WTC11 (cell line): Measurements from ENCODE around the gene CEP120. TPM values are rescaled to one million over a fixed set of nuclear protein-coding genes. Genes with fewer than 3 reads are reported as not detected.

Experiments
- ATAC-seq: fragments of 200-7000 bp; cut with Tn5 transposase; 2 replicates; pipeline ENCODE4 v1.10.0; 2021; ENCODE audit warnings: mild to moderate bottlenecking, moderate library complexity
- CTCF ChIA-PET: fragments of 300-600 bp; sonication (Branson Sonifier 250); formaldehyde crosslinking; loops from one replicate; lab custom pipeline; 2021; ENCODE audit warnings: antibody characterized with exemption; lab: Charles Lee
- POLR2A ChIA-PET: fragments of 350-600 bp; sonication (Branson Sonifier 250); formaldehyde crosslinking; loops from one replicate; lab custom pipeline; 2021; ENCODE audit warnings: antibody characterized with exemption; lab: Charles Lee
- DNase-seq: peaks from one replicate; pipeline ENCODE4 v3.0.0; 2021; ENCODE audit warnings: low spot score
- H3K27ac Mint-ChIP-seq: 2 replicates; pipeline ENCODE4 v1.8.0; 2021; ENCODE audit warnings: mixed read lengths
- H3K27me3 Mint-ChIP-seq: 2 replicates; pipeline ENCODE4 v1.8.0; 2021; ENCODE audit warnings: low read depth, mild to moderate bottlenecking, moderate library complexity, mixed read lengths
- H3K36me3 Mint-ChIP-seq: 2 replicates; pipeline ENCODE4 v1.8.0; 2021; ENCODE audit warnings: mixed read lengths
- H3K4me1 Mint-ChIP-seq: 2 replicates; pipeline ENCODE4 v1.8.0; 2022; ENCODE audit warnings: mixed read lengths
- H3K4me3 Mint-ChIP-seq: 2 replicates; pipeline ENCODE4 v1.8.0; 2021; ENCODE audit warnings: mild to moderate bottlenecking, moderate library complexity, mixed read lengths
- H3K9me3 Mint-ChIP-seq: 2 replicates; pipeline ENCODE4 v1.8.0; 2021; ENCODE audit warnings: mixed read lengths
- CREM ChIP-seq: sonication (generic); formaldehyde crosslinking; IDR thresholded peaks from 2 replicates; pipeline ENCODE4 v1.8.1; 2022; ENCODE audit warnings: mild to moderate bottlenecking, missing genetic modification reagents, moderate library complexity
- E2F1 ChIP-seq: sonication (generic); formaldehyde crosslinking; IDR thresholded peaks from 2 replicates; pipeline ENCODE4 v1.8.0; 2022; ENCODE audit warnings: mild to moderate bottlenecking, missing genetic modification reagents
- ESRRA ChIP-seq: sonication (generic); formaldehyde crosslinking; IDR thresholded peaks from 2 replicates; pipeline ENCODE4 v1.8.1; 2022; ENCODE audit warnings: mild to moderate bottlenecking, missing genetic modification reagents, borderline replicate concordance
- FOXJ3 ChIP-seq: sonication (generic); formaldehyde crosslinking; IDR thresholded peaks from 2 replicates; pipeline ENCODE4 v1.9.0; 2021; ENCODE audit warnings: missing genetic modification reagents, mild to moderate bottlenecking, borderline replicate concordance
- FOXP1 ChIP-seq: sonication (generic); formaldehyde crosslinking; IDR thresholded peaks from 2 replicates; pipeline ENCODE4 v1.8.0; 2022; ENCODE audit warnings: missing genetic modification reagents, mild to moderate bottlenecking, moderate library complexity, borderline replicate concordance
- GABPB1 ChIP-seq: sonication (generic); formaldehyde crosslinking; IDR thresholded peaks from 2 replicates; pipeline ENCODE4 v1.8.1; 2023; ENCODE audit warnings: mild to moderate bottlenecking, missing genetic modification reagents
- GTF2I ChIP-seq: fragments of 250-450 bp; sonication (Bioruptor Pico); conservative IDR thresholded peaks from 2 replicates; pipeline ENCODE4 v1.4.0; 2021; ENCODE audit warnings: mild to moderate bottlenecking
- MLX ChIP-seq: sonication (generic); formaldehyde crosslinking; IDR thresholded peaks from 2 replicates; pipeline ENCODE4 v1.8.1; 2023; ENCODE audit warnings: mild to moderate bottlenecking, missing genetic modification reagents, moderate library complexity
- NFE2L1 ChIP-seq: sonication (generic); formaldehyde crosslinking; IDR thresholded peaks from 2 replicates; pipeline ENCODE4 v1.8.1; 2023; ENCODE audit warnings: missing genetic modification reagents
- OVOL2 ChIP-seq: fragments of 250-450 bp; sonication (Bioruptor Pico); IDR thresholded peaks from 2 replicates; pipeline ENCODE4 v1.9.0; 2021; ENCODE audit warnings: mild to moderate bottlenecking, borderline replicate concordance
- PRRX2 ChIP-seq: fragments of 250-450 bp; sonication (Bioruptor Pico); IDR thresholded peaks from 2 replicates; pipeline ENCODE4 v1.8.0; 2021; ENCODE audit warnings: mild to moderate bottlenecking
- ZNF281 ChIP-seq: sonication (generic); formaldehyde crosslinking; IDR thresholded peaks from 2 replicates; pipeline ENCODE4 v1.8.0; 2023; ENCODE audit warnings: mild to moderate bottlenecking, missing genetic modification reagents
- ZNF317 ChIP-seq: sonication (generic); formaldehyde crosslinking; IDR thresholded peaks from 2 replicates; pipeline ENCODE4 v1.8.1; 2023; ENCODE audit warnings: low read depth, mild to moderate bottlenecking, moderate library complexity, missing genetic modification reagents, borderline replicate concordance
- total RNA-seq: library from RNA; stranded (reverse); gene quantifications from 3 replicates; pipeline ENCODE4 v1.2.3, GENCODE V29; 2021
- TF ChIP-seq, protein P1 (sequence below): sonication (generic); formaldehyde crosslinking; IDR thresholded peaks from 2 replicates; pipeline ENCODE4 v1.8.1; 2023; ENCODE audit warnings: mild to moderate bottlenecking, missing genetic modification reagents
- TF ChIP-seq, protein P2 (sequence below): fragments of 200-600 bp; IDR thresholded peaks from 2 replicates; pipeline ENCODE4 v1.8.0; 2022; ENCODE audit warnings: antibody characterized with exemption

The CEP120 gene
- total RNA-seq, 1 experiment from 2014 or later = 15.2 TPM

DNA sequence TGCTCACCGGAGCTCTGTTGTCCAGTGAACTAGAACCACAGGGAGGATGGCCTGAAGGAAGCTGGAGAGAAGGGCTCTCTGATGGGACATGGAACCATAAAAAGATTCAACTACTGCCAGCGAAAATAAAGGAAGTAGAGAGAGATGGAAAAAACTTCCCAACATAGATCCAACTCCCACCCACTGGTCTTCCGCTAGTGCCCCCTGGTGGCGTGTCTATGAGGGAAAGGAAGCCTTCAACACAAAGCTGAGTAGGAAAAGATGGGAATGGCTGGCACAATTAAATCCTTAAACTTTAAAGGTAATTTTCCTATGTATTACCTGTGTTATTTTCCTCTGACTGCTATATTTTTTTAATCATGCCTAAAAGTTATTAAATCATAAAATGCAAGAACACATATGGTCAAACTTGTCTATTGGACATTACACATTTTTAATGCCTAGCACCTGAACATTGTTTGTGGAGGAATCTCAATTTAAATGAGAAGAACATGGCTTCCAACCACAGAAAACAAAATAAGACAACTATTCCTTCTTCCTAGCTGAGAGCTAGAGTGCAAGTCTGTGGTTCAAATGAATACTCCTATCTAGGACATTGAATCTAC, 51.5 kb downstream of the CEP120 start:
- ChIA-PET POLR2A (no interaction called here), CTCF (interaction anchor here (0.6 to 1.3 kb wide), 17 partner anchors 9 to 870 kb away, joined by 3 to 6 read pairs (median 4); partner anchors contain the start of gene CEP120)
- peak; percentile 60 for ATAC-seq

DNA sequence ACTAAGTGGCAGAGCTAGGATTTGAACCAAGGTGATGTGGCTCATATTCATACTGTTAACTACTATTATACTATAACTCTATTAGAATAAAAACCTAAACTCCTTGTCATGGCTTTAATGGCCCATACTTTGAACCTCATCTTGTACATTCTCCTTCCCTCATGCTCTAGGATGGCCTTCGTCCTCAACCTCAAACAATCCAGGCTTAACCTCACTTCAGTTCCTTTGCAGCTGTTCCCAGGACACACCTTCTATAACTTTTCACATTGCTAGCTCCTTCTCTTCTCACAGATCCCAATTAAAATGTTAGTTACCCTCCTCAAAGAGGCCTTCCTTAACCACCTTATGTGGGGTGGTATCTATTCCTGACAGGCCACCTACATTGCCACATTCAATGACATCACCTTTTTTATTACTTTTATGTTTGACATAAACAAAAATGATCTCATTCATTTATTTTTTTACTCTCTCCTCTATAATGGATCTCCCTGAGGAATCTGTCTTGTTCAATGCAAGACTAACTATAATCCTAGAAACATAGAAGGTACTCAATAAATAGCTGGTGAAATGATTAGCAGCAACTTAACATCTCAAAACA, 53.7 kb downstream of the CEP120 start:
- TF ChIP-seq NFE2L1 (CRISPR knock-in tag) = no peak
- no peak for TF ChIP-seq FOXP1 (CRISPR knock-in tag)
- TF ChIP-seq PRRX2 (CRISPR knock-in tag) = no peak
- no peak for TF ChIP-seq OVOL2 (CRISPR knock-in tag)
- no peak for TF ChIP-seq GTF2I
- TF ChIP-seq ZNF281 (CRISPR knock-in tag) = no peak
- TF ChIP-seq GABPB1 (CRISPR knock-in tag) = no peak
- TF ChIP-seq E2F1 = no peak
- no peak for TF ChIP-seq MLX (CRISPR knock-in tag)
- no peak for TF ChIP-seq ESRRA (CRISPR knock-in tag)
- TF ChIP-seq CREM (CRISPR knock-in tag) = no peak
- TF ChIP-seq FOXJ3 (CRISPR knock-in tag) = no peak
- TF ChIP-seq, protein P1, sequence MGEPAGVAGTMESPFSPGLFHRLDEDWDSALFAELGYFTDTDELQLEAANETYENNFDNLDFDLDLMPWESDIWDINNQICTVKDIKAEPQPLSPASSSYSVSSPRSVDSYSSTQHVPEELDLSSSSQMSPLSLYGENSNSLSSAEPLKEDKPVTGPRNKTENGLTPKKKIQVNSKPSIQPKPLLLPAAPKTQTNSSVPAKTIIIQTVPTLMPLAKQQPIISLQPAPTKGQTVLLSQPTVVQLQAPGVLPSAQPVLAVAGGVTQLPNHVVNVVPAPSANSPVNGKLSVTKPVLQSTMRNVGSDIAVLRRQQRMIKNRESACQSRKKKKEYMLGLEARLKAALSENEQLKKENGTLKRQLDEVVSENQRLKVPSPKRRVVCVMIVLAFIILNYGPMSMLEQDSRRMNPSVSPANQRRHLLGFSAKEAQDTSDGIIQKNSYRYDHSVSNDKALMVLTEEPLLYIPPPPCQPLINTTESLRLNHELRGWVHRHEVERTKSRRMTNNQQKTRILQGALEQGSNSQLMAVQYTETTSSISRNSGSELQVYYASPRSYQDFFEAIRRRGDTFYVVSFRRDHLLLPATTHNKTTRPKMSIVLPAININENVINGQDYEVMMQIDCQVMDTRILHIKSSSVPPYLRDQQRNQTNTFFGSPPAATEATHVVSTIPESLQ (CRISPR knock-in tag) = no peak
- TF ChIP-seq, all 79 proteins: peak for 0
- H3K27me3 Mint-ChIP-seq = no peaks in the 10 kb centered on the region
- H3K27ac Mint-ChIP-seq = no peak overlapping the region
- POLR2A ChIA-PET = no interaction called here
- no peaks in the 10 kb centered on the region for H3K4me1 Mint-ChIP-seq
- CTCF ChIA-PET = interaction anchor here (1.3 to 2.0 kb wide), 2 partner anchors 241 to 853 kb away, joined by 5 read pairs; no protein-coding TSS in a partner anchor
- DNase-seq (no peak), ATAC-seq (no peak)
- peaks cover 15% of the 10 kb centered on the region for H3K36me3 Mint-ChIP-seq
- no peaks in the 10 kb centered on the region for H3K9me3 Mint-ChIP-seq
- no peak overlapping the region for H3K4me3 Mint-ChIP-seq

More for the DNA sequence above, 51.5 kb downstream of the CEP120 start:
- Mint-ChIP-seq H3K4me3 (no peak overlapping the region), H3K9me3 (no peaks in the 10 kb centered on the region), H3K27me3 (no peaks in the 10 kb centered on the region), H3K27ac (no peak overlapping the region), H3K36me3 (peaks cover 25% of the 10 kb centered on the region), H3K4me1 (no peaks in the 10 kb centered on the region)
- TF ChIP-seq ZNF317 = no peak
- TF ChIP-seq, protein P2, sequence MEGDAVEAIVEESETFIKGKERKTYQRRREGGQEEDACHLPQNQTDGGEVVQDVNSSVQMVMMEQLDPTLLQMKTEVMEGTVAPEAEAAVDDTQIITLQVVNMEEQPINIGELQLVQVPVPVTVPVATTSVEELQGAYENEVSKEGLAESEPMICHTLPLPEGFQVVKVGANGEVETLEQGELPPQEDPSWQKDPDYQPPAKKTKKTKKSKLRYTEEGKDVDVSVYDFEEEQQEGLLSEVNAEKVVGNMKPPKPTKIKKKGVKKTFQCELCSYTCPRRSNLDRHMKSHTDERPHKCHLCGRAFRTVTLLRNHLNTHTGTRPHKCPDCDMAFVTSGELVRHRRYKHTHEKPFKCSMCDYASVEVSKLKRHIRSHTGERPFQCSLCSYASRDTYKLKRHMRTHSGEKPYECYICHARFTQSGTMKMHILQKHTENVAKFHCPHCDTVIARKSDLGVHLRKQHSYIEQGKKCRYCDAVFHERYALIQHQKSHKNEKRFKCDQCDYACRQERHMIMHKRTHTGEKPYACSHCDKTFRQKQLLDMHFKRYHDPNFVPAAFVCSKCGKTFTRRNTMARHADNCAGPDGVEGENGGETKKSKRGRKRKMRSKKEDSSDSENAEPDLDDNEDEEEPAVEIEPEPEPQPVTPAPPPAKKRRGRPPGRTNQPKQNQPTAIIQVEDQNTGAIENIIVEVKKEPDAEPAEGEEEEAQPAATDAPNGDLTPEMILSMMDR = peak; percentile 55; the same call in 1 of the 2 replicates
- DNase-seq = peak; percentile 75
